GM12878 (cell line): Measurements from ENCODE around the gene CXCL6. TPM values are rescaled to one million over a fixed set of nuclear protein-coding genes. Genes with fewer than 3 reads are reported as not detected.

Experiments used
- ATAC-seq: fragments of 200-7000 bp; cut with Tn5 transposase; 3 replicates; pipeline ENCODE4 v1.9.1; 2020; ENCODE audit warnings: mild to moderate bottlenecking, moderate library complexity
- BruUV-seq: library from RNA; stranded (reverse); fragments of 400-500 nt; replicated peaks from 2 replicates; lab custom pipeline; 2021; lab: Mats Ljungman, UMichigan
- CTCF ChIA-PET: fragments of 300-600 bp; sonication (Branson Sonifier 250); formaldehyde crosslinking; extraction: SDS; loops from one replicate; lab custom pipeline; 2021; ENCODE audit warnings: inconsistent platforms; lab: Yijun Ruan, JAX
- POLR2A ChIA-PET: fragments of 350-600 bp; formaldehyde crosslinking; extraction: SDS; loops from one replicate; lab custom pipeline; 2021; ENCODE audit warnings: inconsistent platforms; lab: Charles Lee
- RAD21 ChIA-PET: fragments of 300-600 bp; sonication (Branson Sonifier 250); formaldehyde crosslinking; loops from one replicate; lab custom pipeline; 2023; ENCODE audit warnings: antibody characterized with exemption; ENCODE audit not compliant: unreplicated experiment; lab: Charles Lee
- SMC1A ChIA-PET: fragments of 300-600 bp; sonication (Branson Sonifier 250); formaldehyde crosslinking; loops from one replicate; lab custom pipeline; 2023; ENCODE audit not compliant: unreplicated experiment, uncharacterized antibody; lab: Charles Lee
- DNase-seq: peaks from one replicate; pipeline ENCODE4 v3.0.0-alpha.2; 2011; ENCODE audit warnings: low read depth, low spot score
- FAIRE-seq: peaks from 3 replicates; lab custom pipeline; 2011; peaks lifted over from hg19 to GRCh38; lab: Jason Lieb, UNC
- H2AFZ ChIP-seq: 2 replicates; pipeline ENCODE4 v1.6.0; 2011; ENCODE audit warnings: low read depth, low read length, control low read depth; ENCODE audit not compliant: control insufficient read depth
- H3K27ac ChIP-seq: 2 replicates; pipeline ENCODE4 v1.5.1; 2011; ENCODE audit warnings: control low read depth; ENCODE audit not compliant: control insufficient read depth, insufficient read depth
- H3K27me3 ChIP-seq, 2 experiments: replicated peaks in 1 of 2; 2 replicates each; pipeline versions ENCODE4 v1.6.0 to v1.6.1; 2011; ENCODE audit warnings: low read length in 1 of 2; ENCODE audit not compliant: control insufficient read depth in 2 of 2, insufficient read depth in 2 of 2
- H3K36me3 ChIP-seq, 2 experiments: 2 replicates each; pipeline ENCODE4 v1.5.1; 2011; ENCODE audit warnings: low read length in 1 of 2; ENCODE audit not compliant: control insufficient read depth in 2 of 2, insufficient read depth in 2 of 2
- H3K4me1 ChIP-seq: 2 replicates; pipeline ENCODE4 v1.6.1; 2011; ENCODE audit warnings: mild to moderate bottlenecking, low read length, moderate library complexity, mixed read lengths; ENCODE audit not compliant: control insufficient read depth, insufficient read depth
- H3K4me2 ChIP-seq: 2 replicates; pipeline ENCODE4 v1.6.0; 2011; ENCODE audit warnings: control low read depth; ENCODE audit not compliant: control insufficient read depth, insufficient read depth
- H3K4me3 ChIP-seq: fragments of 200-600 bp; sonication (generic); 2 replicates; pipeline ENCODE4 v1.5.1; 2016
- H3K79me2 ChIP-seq: 2 replicates; pipeline ENCODE4 v1.6.0; 2011; ENCODE audit warnings: low read length; ENCODE audit not compliant: control insufficient read depth, insufficient read depth
- H3K9ac ChIP-seq: 2 replicates; pipeline ENCODE4 v1.8.0; 2011; ENCODE audit warnings: low read length, control low read depth, mixed read lengths; ENCODE audit not compliant: control insufficient read depth, insufficient read depth
- H3K9me3 ChIP-seq: replicated peaks from 3 replicates; pipeline ENCODE4 v1.5.1; 2011; ENCODE audit warnings: mild to moderate bottlenecking, low read length; ENCODE audit not compliant: control insufficient read depth, insufficient read depth
- H4K20me1 ChIP-seq: 2 replicates; pipeline ENCODE4 v1.6.0; 2011; ENCODE audit not compliant: control insufficient read depth, insufficient read depth
- BACH1 ChIP-seq: fragments of 450-650 bp; IDR thresholded peaks from 2 replicates; pipeline ENCODE4 v1.6.1; 2017; ENCODE audit warnings: mild to moderate bottlenecking, borderline replicate concordance
- BRCA1 ChIP-seq: IDR thresholded peaks from 2 replicates; pipeline ENCODE4 v1.6.1; 2011; ENCODE audit warnings: low read depth, low read length, improper control_type of control experiment
- CBFB ChIP-seq: IDR thresholded peaks from 2 replicates; pipeline ENCODE4 v1.6.1; 2016; ENCODE audit warnings: antibody characterized with exemption, low read depth
- CTCF ChIP-seq, 3 experiments: IDR thresholded peaks in 2 of 3; conservative IDR thresholded peaks in 1 of 3; 2 replicates each; pipeline ENCODE4 v1.5.1; 2011; ENCODE audit warnings: low read depth in 3 of 3, low read length in 3 of 3, mild to moderate bottlenecking in 3 of 3, control low read depth in 2 of 3, moderate library complexity in 2 of 3, inconsistent platforms in 1 of 3, mixed read lengths in 1 of 3; ENCODE audit not compliant: control insufficient read depth in 2 of 3, insufficient read depth in 1 of 3; ENCODE audit errors: extremely low read depth in 1 of 3
- E4F1 ChIP-seq: fragments of 450-650 bp; IDR thresholded peaks from 2 replicates; pipeline ENCODE4 v1.6.1; 2018; ENCODE audit warnings: borderline replicate concordance, mild to moderate bottlenecking; ENCODE audit not compliant: partially characterized antibody
- EED ChIP-seq: sonication (generic); IDR thresholded peaks from 2 replicates; pipeline ENCODE4 v1.6.1; 2016; ENCODE audit warnings: antibody characterized with exemption, low read depth
- ETV6 ChIP-seq, 2 experiments: fragments of 450-650 bp in 1 of 2; IDR thresholded peaks in 1 of 2; conservative IDR thresholded peaks in 1 of 2; 2 replicates each; pipeline ENCODE4 v1.6.1; 2014; ENCODE audit warnings: antibody characterized with exemption in 1 of 2, borderline replicate concordance in 1 of 2, low read depth in 1 of 2, mild to moderate bottlenecking in 1 of 2, moderate library complexity in 1 of 2
- GATAD2B ChIP-seq: fragments of 450-650 bp; conservative IDR thresholded peaks from 2 replicates; pipeline ENCODE4 v1.6.1; 2017; ENCODE audit warnings: low read depth, mild to moderate bottlenecking, moderate library complexity
- JUNB ChIP-seq: IDR thresholded peaks from 2 replicates; pipeline ENCODE4 v1.6.1; 2016; ENCODE audit warnings: antibody characterized with exemption, mild to moderate bottlenecking
- KAT2A ChIP-seq: conservative IDR thresholded peaks from 2 replicates; pipeline ENCODE4 v1.6.1; 2011; ENCODE audit warnings: low read depth, low read length; ENCODE audit not compliant: control insufficient read depth
- NFYA ChIP-seq: IDR thresholded peaks from 2 replicates; pipeline ENCODE4 v1.6.1; 2011; ENCODE audit warnings: low read depth, mild to moderate bottlenecking, low read length, improper control_type of control experiment, borderline replicate concordance
- POLR2A ChIP-seq: IDR thresholded peaks from 2 replicates; pipeline ENCODE4 v1.6.1; 2011; ENCODE audit warnings: low read depth, mild to moderate bottlenecking, low read length
- ZBED1 ChIP-seq: IDR thresholded peaks from 2 replicates; pipeline ENCODE4 v1.6.1; 2016; ENCODE audit warnings: borderline replicate concordance
- ZBTB11 ChIP-seq: fragments of 450-650 bp; formaldehyde crosslinking; IDR thresholded peaks from 2 replicates; pipeline ENCODE4 v1.5.0; 2022; ENCODE audit warnings: mild to moderate bottlenecking, missing genetic modification characterization
- WGBS: methylation state at CpG from one replicate; pipeline ENCODE4 v1.1.6; 2016; ENCODE audit warnings: low lambda C conversion rate; ENCODE audit not compliant: insufficient replicate concordance, insufficient coverage; ENCODE audit errors: missing lambda C conversion rate; 5-methylcytosine and 5-hydroxymethylcytosine counted together
- in situ Hi-C: fragments of 300-500 bp; cut with MboI; formaldehyde crosslinking; loops from 9 replicates; pipeline ENCODE4 v1.14.3; 2018; ENCODE audit warnings: mixed read lengths
- intact Hi-C: fragments of 100-400 bp; cut with micrococcal nuclease; formaldehyde crosslinking; loops from one replicate; pipeline ENCODE4 v1.14.2; 2022; ENCODE audit not compliant: unreplicated experiment
- polyA plus RNA-seq, 11 experiments: library from polyadenylated mRNA; depleted of rRNA in 4 of 11; unstranded in 6 of 11; stranded (reverse) in 5 of 11; fragments of >200 nt; fragmentation: Nextera tagmentation in 4 of 11; fragmentation: Illumina TruSeq in 1 of 11; extraction: Ambion mirVana in 4 of 11; extraction: Trizol in 1 of 11; gene quantifications; 1 replicate in 1 of 11; 2 replicates in 10 of 11; pipeline versions ENCODE4 v1.2.1 to v1.2.3, GENCODE V29; 2011 to 2016; ENCODE audit warnings: inconsistent platforms in 2 of 11, missing spikeins in 2 of 11, low read depth in 1 of 11
- total RNA-seq, 4 experiments: library from RNA; depleted of rRNA in 3 of 4; stranded (reverse); fragments of >200 nt in 3 of 4; fragmentation: Illumina TruSeq in 1 of 4; extraction: Trizol in 1 of 4; gene quantifications; 2 replicates each; pipeline versions ENCODE4 v1.2.1 to v1.2.3, GENCODE V29; 2013 to 2021

Gene CXCL6
- total and polyA plus RNA-seq, 10 of the 15 experiments (the other 5 are each of a cell fraction or from before 2014, with no cell fraction given), result not detected

DNA sequence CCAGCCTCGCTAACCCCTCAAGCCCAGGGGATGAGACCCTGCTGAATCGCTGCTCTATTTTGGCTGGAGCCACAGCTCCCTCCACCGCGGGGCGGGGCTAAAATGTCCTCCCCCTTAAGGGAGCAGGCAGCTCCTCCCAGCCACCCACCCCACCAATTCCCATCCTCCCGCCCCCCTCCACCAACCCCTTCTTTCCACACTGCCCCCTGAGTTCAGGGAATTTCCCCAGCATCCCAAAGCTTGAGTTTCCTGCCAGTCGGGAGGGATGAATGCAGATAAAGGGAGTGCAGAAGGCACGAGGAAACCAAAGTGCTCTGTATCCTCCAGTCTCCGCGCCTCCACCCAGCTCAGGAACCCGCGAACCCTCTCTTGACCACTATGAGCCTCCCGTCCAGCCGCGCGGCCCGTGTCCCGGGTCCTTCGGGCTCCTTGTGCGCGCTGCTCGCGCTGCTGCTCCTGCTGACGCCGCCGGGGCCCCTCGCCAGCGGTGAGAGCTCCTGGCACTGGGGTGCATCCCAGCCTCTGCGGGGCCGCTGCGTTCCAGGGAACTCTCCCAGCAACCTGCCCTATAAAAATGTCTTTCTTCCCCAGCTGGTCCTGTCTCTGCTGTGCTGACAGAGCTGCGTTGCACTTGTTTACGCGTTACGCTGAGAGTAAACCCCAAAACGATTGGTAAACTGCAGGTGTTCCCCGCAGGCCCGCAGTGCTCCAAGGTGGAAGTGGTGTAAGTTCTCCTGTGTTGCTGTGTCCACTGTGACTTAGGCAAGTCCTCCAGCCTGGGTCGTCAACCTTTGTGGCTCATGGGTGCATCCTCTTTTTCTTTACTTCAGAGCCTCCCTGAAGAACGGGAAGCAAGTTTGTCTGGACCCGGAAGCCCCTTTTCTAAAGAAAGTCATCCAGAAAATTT lies at the start of gene CXCL6 (continued):
- TF ChIP-seq E4F1, result no peak
- no peak for TF ChIP-seq NFYA
- TF ChIP-seq BACH1, result no peak
- TF ChIP-seq, all 136 proteins: peak for 0

DNA sequence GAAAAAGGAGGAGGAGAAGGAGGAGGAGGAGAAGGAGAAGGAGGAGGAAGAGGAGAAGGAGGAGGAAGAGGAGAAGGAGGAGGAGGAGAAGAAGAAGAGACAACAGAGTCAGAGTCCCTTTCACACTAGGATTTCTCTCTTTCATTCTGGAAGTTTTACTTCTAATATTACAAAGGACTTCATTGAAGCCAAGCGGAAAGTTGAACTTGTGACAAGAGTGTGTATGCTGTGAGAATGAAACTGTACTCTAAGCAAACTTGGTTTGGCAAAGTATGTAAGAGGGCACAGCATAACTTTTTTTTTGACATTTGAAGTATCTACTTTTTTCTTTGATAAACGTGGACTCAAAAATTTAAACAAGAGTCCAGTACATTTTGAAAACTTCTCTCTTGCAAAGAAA lies 48.1 kb upstream of the CXCL6 start:
- RAD21 ChIA-PET, result no interaction called here
- Histone ChIP-seq H3K27ac (no peak overlapping the region), H3K4me1 (no peaks in the 10 kb centered on the region), H3K9me3 (no peaks in the 10 kb centered on the region), H3K36me3 (no peaks in the 10 kb centered on the region), H2AFZ (no peak overlapping the region), H3K4me3 (no peak overlapping the region), H3K9ac (no peak overlapping the region), H3K79me2 (no peaks in the 10 kb centered on the region), H3K4me2 (no peak overlapping the region), H3K27me3 (no peaks in the 10 kb centered on the region), H4K20me1 (no peaks in the 10 kb centered on the region)
- WGBS, result 46% methylated on average over 2 of the region's 2 CpGs
- SMC1A ChIA-PET, result no interaction called here
- DNase-seq, result no peak
- in situ Hi-C loops, result no loop called here
- ATAC-seq, result no peak
- no peak for FAIRE-seq
- intact Hi-C loops, result no loop called here
- no TSS peak for BruUV-seq
- POLR2A ChIA-PET, result no interaction called here
- CTCF ChIA-PET, result no interaction called here
- TF ChIP-seq JUNB (no peak), POLR2A (no peak), KAT2A (no peak), ETV6 (conservative IDR thresholded peaks at IDR 0.05 in 1 of 2, IDR thresholded peaks at IDR 0.05 in 1 of 2; ENCODE audit: borderline replicate concordance in 1 of 2, low read depth in 1 of 2) (no peak), EED (no peak), BRCA1 (no peak), CTCF (IDR thresholded peaks at IDR 0.05 in 2 of 3, conservative IDR thresholded peaks at IDR 0.05 in 1 of 3; ENCODE audit: control insufficient read depth in 2 of 3, extremely low read depth in 1 of 3, insufficient read depth in 1 of 3, low read depth in 3 of 3, low read length in 3 of 3) (no peak), CBFB (no peak), ZBTB11 (CRISPR knock-in tag) (no peak), ZBED1 (no peak), GATAD2B (no peak), BACH1 (no peak)
